DND-41 (cell line): Measurements from ENCODE around the gene METTL25.
"Not testable (repeated sequence)": the region's sequence is repeated elsewhere in the genome, so short reads cannot be mapped to it uniquely, and the experiment has no call there.

Experiments
- ATAC-seq: fragments of 200-7000 bp; cut with Tn5 transposase; 3 replicates; pipeline ENCODE4 v1.9.1; 2021; ENCODE audit warnings: low read depth; ENCODE audit not compliant: insufficient read depth
- DNase-seq: peaks from one replicate; pipeline ENCODE4 v3.0.0-alpha.2; 2020
- H2AFZ ChIP-seq: 2 replicates; pipeline ENCODE4 v1.6.0; 2012; ENCODE audit warnings: low read depth, low read length
- H3K27ac ChIP-seq: 2 replicates; pipeline ENCODE4 v1.5.1; 2012; ENCODE audit warnings: low read length, inconsistent platforms
- H3K27me3 ChIP-seq: fragments of 200-600 bp; sonication (generic); 2 replicates; pipeline ENCODE4 v1.6.0; 2012; ENCODE audit warnings: low read length, mild to moderate bottlenecking, inconsistent platforms; ENCODE audit not compliant: insufficient read depth, poor library complexity
- H3K36me3 ChIP-seq: 2 replicates; pipeline ENCODE4 v1.5.1; 2012; ENCODE audit warnings: low read length, inconsistent platforms; ENCODE audit not compliant: insufficient read depth
- H3K4me1 ChIP-seq: 2 replicates; pipeline ENCODE4 v1.5.1; 2012; ENCODE audit warnings: mild to moderate bottlenecking, low read length; ENCODE audit not compliant: insufficient read depth
- H3K4me2 ChIP-seq: 2 replicates; pipeline ENCODE4 v1.6.0; 2012; ENCODE audit warnings: mild to moderate bottlenecking, moderate library complexity, low read length, inconsistent platforms; ENCODE audit not compliant: insufficient read depth
- H3K4me3 ChIP-seq, 2 experiments: fragments of 200-600 bp in 1 of 2; shearing (Covaris generic) in 1 of 2; 2 replicates each; pipeline ENCODE4 v1.5.1; 2012 to 2016; ENCODE audit warnings: inconsistent platforms in 2 of 2, low read length in 2 of 2, mild to moderate bottlenecking in 2 of 2, low read depth in 1 of 2, moderate library complexity in 1 of 2
- H3K79me2 ChIP-seq: 2 replicates; pipeline ENCODE4 v1.6.0; 2012; ENCODE audit warnings: low read length, inconsistent platforms; ENCODE audit not compliant: insufficient read depth
- H3K9ac ChIP-seq: 2 replicates; pipeline ENCODE4 v1.6.0; 2012; ENCODE audit warnings: low read depth, mild to moderate bottlenecking, inconsistent platforms, low read length, moderate library complexity
- H3K9me3 ChIP-seq: 2 replicates; pipeline ENCODE4 v1.5.1; 2012; ENCODE audit warnings: low read length, moderate library complexity, mild to moderate bottlenecking, inconsistent platforms; ENCODE audit not compliant: insufficient read depth, severe bottlenecking
- H4K20me1 ChIP-seq: 2 replicates; pipeline ENCODE4 v1.6.0; 2012; ENCODE audit warnings: low read length; ENCODE audit not compliant: insufficient read depth
- CTCF ChIP-seq: IDR thresholded peaks from 2 replicates; pipeline ENCODE4 v1.5.1; 2012; ENCODE audit warnings: borderline replicate concordance, low read length, moderate library complexity, mild to moderate bottlenecking; ENCODE audit not compliant: poor library complexity, severe bottlenecking; ENCODE audit errors: extremely low read depth
- EZH2 ChIP-seq: IDR thresholded peaks from 3 replicates; pipeline ENCODE4 v1.6.1; 2012; ENCODE audit warnings: borderline replicate concordance, low read depth, mild to moderate bottlenecking, moderate library complexity, low read length, inconsistent platforms; ENCODE audit not compliant: severe bottlenecking

Gene METTL25

GRCh38 chr12:82357340-82357739, 989 bp upstream of the METTL25 start:
- TF ChIP-seq CTCF: no peak
- TF ChIP-seq EZH2: no peak
- H3K27ac ChIP-seq: peak overlapping the region; percentile 99
- peaks cover 44% of the 10 kb centered on the region for H3K36me3 ChIP-seq
- no peaks in the 10 kb centered on the region for H3K27me3 ChIP-seq
- H2AFZ ChIP-seq: peak overlapping the region; percentile 85; the same call in 1 of the 2 replicates
- H4K20me1 ChIP-seq: no peaks in the 10 kb centered on the region
- peak overlapping the region; percentile 80 for H3K9ac ChIP-seq
- peak overlapping the region; percentile 90 for H3K4me2 ChIP-seq
- ATAC-seq (no peak), DNase-seq (no peak)
- peaks cover 37% of the 10 kb centered on the region for H3K4me1 ChIP-seq
- H3K79me2 ChIP-seq: peaks cover 48% of the 10 kb centered on the region
- no peaks in the 10 kb centered on the region for H3K9me3 ChIP-seq
- peak overlapping the region; percentile 84 to 92 for H3K4me3 ChIP-seq

GRCh38 chr12:82357845-82358199, 507 bp upstream of the METTL25 start:
- no peaks in the 10 kb centered on the region for H3K9me3 ChIP-seq
- H3K27me3 ChIP-seq: no peaks in the 10 kb centered on the region
- peak overlapping the region; percentile 85 for H2AFZ ChIP-seq
- TF ChIP-seq CTCF (no peak), EZH2 (no peak)
- peaks cover 48% of the 10 kb centered on the region for H3K79me2 ChIP-seq
- peaks cover 37% of the 10 kb centered on the region for H3K4me1 ChIP-seq
- peaks cover 40% of the 10 kb centered on the region for H3K36me3 ChIP-seq
- DNase-seq (no peak), ATAC-seq (no peak)
- no peaks in the 10 kb centered on the region for H4K20me1 ChIP-seq
- H3K9ac ChIP-seq: peak overlapping the region; percentile 80
- peak overlapping the region; percentile 84 to 92 for H3K4me3 ChIP-seq
- peak overlapping the region; percentile 99 for H3K27ac ChIP-seq
- peak overlapping the region; percentile 90 for H3K4me2 ChIP-seq

- peak overlapping the region; percentile 46; the same call in 1 of the 2 replicates for H3K27ac ChIP-seq
- H3K9ac ChIP-seq: peak overlapping the region; percentile 80
- DNase-seq: peak; percentile 27
Observed at GRCh38 chr12:82359115-82359478, 768 bp downstream of the METTL25 start.

GRCh38 chr12:82360834-82361233, 2.5 kb downstream of the METTL25 start:
- H3K4me1 ChIP-seq: peaks cover 29% of the 10 kb centered on the region

More at GRCh38 chr12:82359115-82359478, 768 bp downstream of the METTL25 start:
- Histone ChIP-seq H3K36me3 (peaks cover 28% of the 10 kb centered on the region), H3K79me2 (peaks cover 48% of the 10 kb centered on the region), H3K4me1 (peaks cover 37% of the 10 kb centered on the region), H3K9me3 (no peaks in the 10 kb centered on the region), H3K27me3 (no peaks in the 10 kb centered on the region), H3K4me3 (peak overlapping the region; percentile 25 to 84; a peak in 3 of 4 replicates), H4K20me1 (no peaks in the 10 kb centered on the region), H3K4me2 (peak overlapping the region; percentile 71), H2AFZ (peak overlapping the region; percentile 71)
- TF ChIP-seq EZH2 (no peak), CTCF (no peak)
- ATAC-seq: peak; percentile 29; the same call in 2 of the 3 replicates

More at GRCh38 chr12:82360834-82361233, 2.5 kb downstream of the METTL25 start:
- H4K20me1 ChIP-seq, ATAC-seq, H3K9ac ChIP-seq, H3K9me3 ChIP-seq, H3K4me3 ChIP-seq, DNase-seq, H3K4me2 ChIP-seq, H2AFZ ChIP-seq, H3K27me3 ChIP-seq, H3K27ac ChIP-seq: not testable (repeated sequence)
- Histone ChIP-seq H3K36me3 (peaks cover 14% of the 10 kb centered on the region), H3K79me2 (peaks cover 37% of the 10 kb centered on the region)
